Measurements from ENCODE around the gene SPAG16.
"Not testable (repeated sequence)": the region's sequence is repeated elsewhere in the genome, so short reads cannot be mapped to it uniquely, and the experiment has no call there.

The SPAG16 gene

GRCh38 chr2:213410687-213411086 lies 126.4 kb downstream of the SPAG16 start:
- not testable (repeated sequence) for DNase-seq (ENCODE audit: low read depth)

GRCh38 chr2:213411582-213412289 lies 127.5 kb downstream of the SPAG16 start:
- no peak for DNase-seq (ENCODE audit: low read depth)

GRCh38 chr2:213415093-213415492 lies 130.8 kb downstream of the SPAG16 start:
- no peak for DNase-seq (ENCODE audit: low read depth)

- DNase-seq (ENCODE audit: low read depth) = no peak
These were observed 132.6 kb downstream of the SPAG16 start for GRCh38 chr2:213416832-213417231.

DNA sequence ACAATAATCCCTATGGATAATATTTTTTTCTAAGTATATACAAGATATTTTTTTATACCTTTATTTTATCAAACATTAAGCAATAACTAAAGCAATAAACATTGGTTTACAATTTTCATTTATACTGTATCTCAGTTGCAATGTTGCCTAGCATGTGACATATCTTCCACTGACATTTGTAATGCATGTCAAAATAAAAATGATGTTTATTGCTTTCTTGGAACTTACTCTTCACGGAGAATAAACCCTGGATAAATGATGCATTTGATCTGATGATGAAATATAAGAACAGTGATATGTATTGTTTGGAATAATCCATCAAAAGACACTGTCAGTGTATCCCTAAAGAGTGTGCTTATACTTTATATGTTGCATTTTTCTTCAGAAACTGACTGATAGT lies 135.7 kb downstream of the SPAG16 start:
- DNase-seq (ENCODE audit: low read depth) = no peak

DNA sequence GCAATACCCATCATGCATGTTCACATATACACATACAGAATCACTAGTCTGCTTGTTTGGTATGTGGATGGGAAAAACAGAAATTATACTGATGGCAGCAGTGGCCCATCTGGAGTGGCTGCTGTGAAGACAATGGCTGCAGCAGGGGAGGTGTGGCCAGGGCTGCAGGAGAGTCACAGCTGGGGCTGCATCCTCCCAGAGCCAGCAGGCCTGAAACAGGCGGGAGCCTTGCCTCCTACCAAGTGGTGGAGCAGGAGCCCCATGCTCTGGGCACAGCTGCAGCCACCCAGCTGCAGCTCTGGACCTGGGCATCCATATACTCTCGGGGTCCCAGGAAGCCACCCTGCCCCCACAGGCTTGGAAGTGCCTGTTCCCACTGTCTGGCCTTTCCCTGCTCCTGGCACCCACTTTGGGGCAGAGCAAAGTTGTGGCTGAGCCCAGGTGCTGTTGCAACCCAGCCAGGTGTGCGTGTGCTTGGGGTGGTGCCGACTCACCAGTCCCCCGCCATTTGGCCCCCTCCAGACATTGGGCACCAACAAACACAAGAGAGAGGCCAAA lies 136.6 kb downstream of the SPAG16 start:
- no peak for DNase-seq (ENCODE audit: low read depth)

DNA sequence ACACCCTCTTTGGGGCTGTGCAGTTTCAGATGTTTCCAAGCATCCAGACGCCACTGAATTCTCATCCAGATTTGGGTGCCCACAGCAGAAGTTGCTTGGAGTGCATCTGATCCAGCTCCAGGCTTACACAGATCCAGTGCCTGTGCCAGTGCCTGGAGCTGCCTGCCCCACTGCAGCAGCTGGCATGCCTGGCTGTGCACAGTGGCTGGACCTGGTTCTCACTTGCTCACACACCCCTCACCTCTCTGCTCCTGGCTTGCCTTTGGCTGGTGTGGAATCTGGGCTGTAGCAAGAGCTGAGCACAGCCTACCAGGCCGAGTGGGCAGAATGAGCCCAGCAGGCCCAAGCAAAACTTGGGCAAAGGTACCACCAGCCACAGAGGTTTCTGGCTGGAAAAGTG lies 137.9 kb downstream of the SPAG16 start:
- DNase-seq (ENCODE audit: low read depth) = no peak

GRCh38 chr2:213425618-213426017 lies 141.4 kb downstream of the SPAG16 start:
- no peak for DNase-seq (ENCODE audit: low read depth)

- no peak for DNase-seq (ENCODE audit: low read depth)
These were observed 145.3 kb downstream of the SPAG16 start for GRCh38 chr2:213429516-213429915.

- no peak for DNase-seq (ENCODE audit: low read depth)
These were observed 159.7 kb downstream of the SPAG16 start for GRCh38 chr2:213443921-213444320.

- DNase-seq (ENCODE audit: low read depth) = no peak
These were observed 167.4 kb downstream of the SPAG16 start for GRCh38 chr2:213451542-213452239.

- DNase-seq (ENCODE audit: low read depth) = no peak
These were observed 171.2 kb downstream of the SPAG16 start for GRCh38 chr2:213455316-213456008.

- no peak for DNase-seq (ENCODE audit: low read depth)
These were observed 191.2 kb downstream of the SPAG16 start for GRCh38 chr2:213475433-213475832.

DNA sequence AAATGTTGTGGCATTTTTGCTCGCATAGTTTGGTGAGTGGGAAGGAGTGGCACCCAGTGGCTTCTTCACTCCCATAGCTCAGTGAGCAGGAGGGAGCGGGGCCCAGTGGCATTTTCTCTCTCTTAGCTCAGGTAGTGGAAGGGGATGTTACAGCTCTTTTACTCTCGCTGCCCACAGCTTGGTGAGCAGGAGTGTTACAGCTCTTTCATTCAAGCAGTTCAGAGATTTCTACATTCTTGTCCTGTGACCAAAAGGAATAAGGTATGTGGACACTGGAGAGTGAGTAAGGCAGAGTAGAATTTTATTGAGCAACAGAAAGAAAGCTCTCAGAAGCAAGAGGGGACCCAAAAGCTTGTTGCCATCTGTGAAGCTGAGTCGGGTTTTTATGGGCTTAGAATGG lies 192.4 kb downstream of the SPAG16 start:
- DNase-seq (ENCODE audit: low read depth) = no peak

DNA sequence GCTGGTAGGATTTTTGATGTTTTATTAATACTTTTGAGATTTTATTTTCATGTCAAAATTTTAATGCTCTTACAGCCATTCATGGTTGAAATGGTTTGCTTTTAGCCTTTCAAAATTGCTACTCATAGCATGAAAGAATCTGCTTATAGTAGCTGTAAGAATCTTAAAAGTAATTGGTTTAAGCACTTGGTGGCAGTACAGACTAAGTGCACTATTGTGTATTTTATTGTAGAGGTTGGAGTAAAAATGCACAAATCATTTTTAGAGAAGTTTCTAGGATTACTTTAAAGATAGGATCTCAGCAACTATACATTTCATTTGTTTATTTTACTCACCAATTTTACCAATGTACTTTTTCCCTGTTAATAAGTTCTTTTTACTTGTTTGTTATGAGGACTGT lies 205.8 kb downstream of the SPAG16 start:
- no peak for DNase-seq (ENCODE audit: low read depth)

DNA sequence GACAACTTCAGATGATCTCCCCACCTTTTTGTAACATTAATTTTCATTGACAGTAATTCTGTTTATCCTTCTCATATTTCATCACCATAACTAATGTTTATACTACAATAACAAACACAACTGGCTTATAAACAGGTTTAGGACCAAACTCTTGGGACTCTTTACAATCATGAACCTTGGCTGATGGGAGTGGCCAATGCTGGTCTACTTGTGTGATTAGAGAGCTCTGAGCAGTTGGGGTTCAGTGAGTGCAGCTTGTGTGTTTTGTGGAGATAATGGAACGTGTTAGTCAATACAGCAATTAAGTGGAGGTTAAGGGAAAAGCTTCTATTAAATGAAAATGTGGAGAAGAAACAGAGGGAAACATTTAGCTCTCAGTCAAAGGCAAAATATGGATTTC lies 207.1 kb downstream of the SPAG16 start:
- no peak for DNase-seq (ENCODE audit: low read depth)

DNA sequence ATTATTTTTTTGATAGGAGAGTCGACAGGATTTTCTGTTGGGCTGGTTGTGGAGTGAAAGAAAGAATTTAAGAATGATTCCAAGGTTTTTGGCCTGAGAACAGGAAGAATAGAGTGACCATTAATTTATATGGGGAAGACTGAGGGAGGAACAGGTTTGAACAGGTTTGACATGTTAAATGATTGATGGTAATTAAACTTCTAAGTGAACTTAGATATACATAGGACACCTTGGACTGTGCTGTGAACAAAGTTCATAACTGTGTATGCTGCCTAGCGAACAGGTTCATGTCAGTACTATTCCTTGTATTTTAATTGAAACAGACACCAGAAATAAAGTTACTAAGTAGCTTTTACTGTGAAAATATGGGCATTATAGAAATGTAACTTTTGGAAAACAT lies 212.0 kb downstream of the SPAG16 start:
- no peak for DNase-seq (ENCODE audit: low read depth)

DNA sequence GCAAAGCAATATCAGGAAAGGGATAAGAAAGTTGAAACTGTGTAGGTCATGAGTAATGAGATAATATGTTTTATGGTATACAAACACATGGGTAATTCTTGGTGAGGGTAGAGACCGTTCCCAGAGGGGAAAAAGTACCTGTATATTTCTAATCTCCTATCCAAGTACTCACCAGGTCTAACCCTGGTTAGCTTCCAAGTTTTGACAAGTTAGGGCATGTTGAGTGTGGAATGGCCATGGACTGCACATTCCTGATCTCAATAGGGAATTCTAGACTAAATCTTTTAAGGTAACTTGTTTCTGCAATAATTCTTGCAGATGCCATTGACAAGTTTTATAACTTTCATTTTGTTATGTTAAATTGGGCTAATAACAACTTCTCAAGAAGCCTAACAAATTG lies 216.6 kb downstream of the SPAG16 start:
- DNase-seq (ENCODE audit: low read depth) = no peak

GRCh38 chr2:213524164-213524563 lies 239.9 kb downstream of the SPAG16 start:
- DNase-seq (ENCODE audit: low read depth) = no peak

- DNase-seq (ENCODE audit: low read depth) = no peak
These were observed 253.3 kb downstream of the SPAG16 start for GRCh38 chr2:213537579-213537978.

- DNase-seq (ENCODE audit: low read depth) = no peak
These were observed 260.7 kb downstream of the SPAG16 start for GRCh38 chr2:213544940-213545339.

GRCh38 chr2:213545481-213545880 lies 261.2 kb downstream of the SPAG16 start:
- DNase-seq (ENCODE audit: low read depth) = no peak

DNA sequence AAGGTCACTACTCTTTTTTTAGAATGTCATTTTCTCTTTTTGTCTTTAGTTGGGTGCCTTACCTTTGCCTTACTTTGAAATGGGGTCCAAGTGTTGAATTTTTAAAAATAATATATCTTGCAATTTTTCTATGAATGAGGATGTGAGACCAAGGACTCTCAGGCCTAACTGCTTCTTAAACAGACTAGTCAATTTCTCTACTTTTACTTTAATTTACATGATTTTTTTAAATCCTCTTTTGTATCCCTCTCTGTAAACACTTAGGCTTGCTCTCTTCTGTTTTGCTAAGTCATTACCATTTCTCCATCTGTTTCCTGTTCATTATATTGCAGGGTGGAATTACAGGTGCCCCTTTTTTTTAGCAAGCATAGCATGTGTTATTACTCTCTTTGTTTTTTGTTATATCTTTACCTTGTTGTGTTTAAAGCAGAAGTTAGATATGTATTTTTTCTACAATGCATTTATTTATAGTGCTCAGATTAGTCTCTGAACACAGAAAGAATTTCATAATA lies 261.8 kb downstream of the SPAG16 start:
- no peak for DNase-seq (ENCODE audit: low read depth)
